ENCODE measurements around the gene MCRS1.

DNA sequence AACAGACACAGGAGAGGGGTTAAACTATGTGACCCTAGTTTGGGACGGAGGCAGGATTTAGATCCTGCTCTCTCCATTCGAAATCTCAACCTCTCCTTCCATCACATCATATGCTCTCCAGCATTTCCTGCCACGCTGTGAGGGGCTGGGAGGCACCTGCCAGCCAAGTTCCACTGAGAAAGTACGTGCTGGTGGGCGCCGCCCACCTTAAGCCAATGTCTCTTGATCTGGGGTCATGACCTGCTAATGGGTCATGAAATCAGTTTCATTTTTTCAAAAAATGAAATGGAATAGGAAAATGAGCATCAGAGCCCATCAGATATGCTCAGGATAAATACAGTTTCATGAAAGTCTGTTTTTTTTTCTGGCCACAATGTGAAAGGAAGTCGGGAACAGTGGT, 7.2 kb downstream of the MCRS1 start:
- TF ChIP-seq EZH2 (IDR thresholded peaks at IDR 0.05; ENCODE audit: borderline replicate concordance, insufficient read depth, low read length, poor library complexity, severe bottlenecking) (no peak), CTCF (IDR thresholded peaks at IDR 0.05; ENCODE audit: poor library complexity, severe bottlenecking) (no peak), EP300 (conservative IDR thresholded peaks at IDR 0.05; ENCODE audit: poor library complexity, severe bottlenecking) (no peak), REST (IDR thresholded peaks at IDR 0.05; ENCODE audit: borderline replicate concordance) (no peak), SMC3 (conservative IDR thresholded peaks at IDR 0.05; ENCODE audit: poor library complexity) (no peak)

Measured in neural cell (in vitro differentiated cells).